Epithelial cell of esophagus (primary cell): Measurements from ENCODE around the gene HOXA2.

Experiments
- DNase-seq: peaks from one replicate; pipeline ENCODE4 v3.0.0; 2010; ENCODE audit warnings: low read depth
- H3K4me3 ChIP-seq: 2 replicates; pipeline ENCODE4 v1.5.1; 2011; ENCODE audit warnings: mild to moderate bottlenecking, low read length, control low read depth
- CTCF ChIP-seq: IDR thresholded peaks from 2 replicates; pipeline ENCODE4 v1.5.1; 2011; ENCODE audit warnings: low read depth, mild to moderate bottlenecking, low read length, control low read depth, inconsistent platforms; ENCODE audit not compliant: insufficient read depth; ENCODE audit errors: missing control alignments

HOXA2 gene

GRCh38 chr7:27123007-27123476, 20.6 kb upstream of the HOXA2 start:
- no peak for TF ChIP-seq CTCF

GRCh38 chr7:27122077-27122910, 19.8 kb upstream of the HOXA2 start:
- H3K4me3 ChIP-seq, result peak overlapping the region; percentile 43
- DNase-seq, result no peak
- TF ChIP-seq CTCF, result no peak

More at GRCh38 chr7:27123007-27123476, 20.6 kb upstream of the HOXA2 start:
- H3K4me3 ChIP-seq, result peak overlapping the region; percentile 3
- DNase-seq, result no peak

- H3K4me3 ChIP-seq, result peak overlapping the region; percentile 43
- no peak for TF ChIP-seq CTCF
- DNase-seq, result no peak
Measured at GRCh38 chr7:27121684-27122076, 19.2 kb upstream of the HOXA2 start.

- no peak for TF ChIP-seq CTCF
- no peak overlapping the region for H3K4me3 ChIP-seq
- DNase-seq, result no peak
Measured at GRCh38 chr7:27119412-27119911, 17.0 kb upstream of the HOXA2 start.

GRCh38 chr7:27118580-27118979, 16.1 kb upstream of the HOXA2 start:
- no peak for DNase-seq
- no peak overlapping the region for H3K4me3 ChIP-seq
- TF ChIP-seq CTCF, result no peak

- H3K4me3 ChIP-seq, result peak overlapping the region; percentile 7
- DNase-seq, result no peak
- TF ChIP-seq CTCF, result no peak
Measured at GRCh38 chr7:27117887-27118491, 15.5 kb upstream of the HOXA2 start.
